ENCODE results near the gene TLX1. TPM values are rescaled to one million over a fixed set of nuclear protein-coding genes. Genes with fewer than 3 reads are reported as not detected.

Gene TLX1
- total RNA-seq, 4 donors from 2014 or later, result not detected

- TF ChIP-seq POLR2A (IDR thresholded peaks at IDR 0.05), result no peak
- TF ChIP-seq CTCF (IDR thresholded peaks at IDR 0.05), result no peak
- H3K36me3 ChIP-seq, result no peaks in the 10 kb centered on the region
- WGBS, 2 donors, result 25 to 26% methylated on average over 14 of the region's 14 CpGs
- DNase-seq, result no peak
- H3K9me3 ChIP-seq, result no peaks in the 10 kb centered on the region
- H3K4me1 ChIP-seq, result peaks cover 17 to 23% of the 10 kb centered on the region in 2 donors
- H3K27me3 ChIP-seq, result peaks cover 40% of the 10 kb centered on the region
- H3K27ac ChIP-seq, result no peak overlapping the region
- no peak overlapping the region for H3K4me3 ChIP-seq (replicated peaks in 1 of 3)
- intact Hi-C loops (cut with DNase I), result no loop called here
Measured at GRCh38 chr10:101126684-101127628, 4.1 kb upstream of the TLX1 start.

GRCh38 chr10:101130141-101130540 is 959 bp upstream of the TLX1 start:
- Histone ChIP-seq H3K4me3 (replicated peaks in 1 of 3) (no peak overlapping the region), H3K4me1 (peaks cover 11 to 30% of the 10 kb centered on the region in 2 donors), H3K36me3 (no peaks in the 10 kb centered on the region), H3K27ac (no peak overlapping the region), H3K9me3 (no peaks in the 10 kb centered on the region), H3K27me3 (peaks cover 24% of the 10 kb centered on the region)
- TF ChIP-seq CTCF (IDR thresholded peaks at IDR 0.05) (no peak), POLR2A (IDR thresholded peaks at IDR 0.05) (no peak)
- DNase-seq, result no peak
- WGBS, 2 donors, result 36 to 39% methylated on average over 5 of the region's 5 CpGs
- intact Hi-C loops (cut with DNase I), result no loop called here

- no peak for TF ChIP-seq POLR2A (IDR thresholded peaks at IDR 0.05)
- TF ChIP-seq CTCF (IDR thresholded peaks at IDR 0.05), result no peak
- no peaks in the 10 kb centered on the region for H3K9me3 ChIP-seq
- 4 to 10% methylated on average over 9 to 22 of the region's 39 CpGs for WGBS, 2 donors
- no peak for DNase-seq
- H3K27ac ChIP-seq, result no peak overlapping the region
- H3K4me3 ChIP-seq (replicated peaks in 1 of 3), result no peak overlapping the region
- intact Hi-C loops (cut with DNase I), result no loop called here
- peaks cover 11 to 32% of the 10 kb centered on the region in 2 donors for H3K4me1 ChIP-seq
- H3K36me3 ChIP-seq, result no peaks in the 10 kb centered on the region
- peaks cover 24% of the 10 kb centered on the region for H3K27me3 ChIP-seq
Measured at GRCh38 chr10:101131962-101132635, 999 bp downstream of the TLX1 start.

- peaks cover 11 to 32% of the 10 kb centered on the region in 2 donors for H3K4me1 ChIP-seq
- WGBS, 2 donors, result 24 to 27% methylated on average over 18 to 22 of the region's 24 CpGs
- H3K27me3 ChIP-seq, result peaks cover 24% of the 10 kb centered on the region
- intact Hi-C loops (cut with DNase I), result no loop called here
- TF ChIP-seq CTCF (IDR thresholded peaks at IDR 0.05), result no peak
- no peak for TF ChIP-seq POLR2A (IDR thresholded peaks at IDR 0.05)
- no peak overlapping the region for H3K4me3 ChIP-seq (replicated peaks in 1 of 3)
- no peak overlapping the region for H3K27ac ChIP-seq
- H3K9me3 ChIP-seq, result no peaks in the 10 kb centered on the region
- H3K36me3 ChIP-seq, result no peaks in the 10 kb centered on the region
- no peak for DNase-seq
Measured at GRCh38 chr10:101132636-101133473, 1.8 kb downstream of the TLX1 start.
